ENCODE data around the gene SNRPD1.

DNA sequence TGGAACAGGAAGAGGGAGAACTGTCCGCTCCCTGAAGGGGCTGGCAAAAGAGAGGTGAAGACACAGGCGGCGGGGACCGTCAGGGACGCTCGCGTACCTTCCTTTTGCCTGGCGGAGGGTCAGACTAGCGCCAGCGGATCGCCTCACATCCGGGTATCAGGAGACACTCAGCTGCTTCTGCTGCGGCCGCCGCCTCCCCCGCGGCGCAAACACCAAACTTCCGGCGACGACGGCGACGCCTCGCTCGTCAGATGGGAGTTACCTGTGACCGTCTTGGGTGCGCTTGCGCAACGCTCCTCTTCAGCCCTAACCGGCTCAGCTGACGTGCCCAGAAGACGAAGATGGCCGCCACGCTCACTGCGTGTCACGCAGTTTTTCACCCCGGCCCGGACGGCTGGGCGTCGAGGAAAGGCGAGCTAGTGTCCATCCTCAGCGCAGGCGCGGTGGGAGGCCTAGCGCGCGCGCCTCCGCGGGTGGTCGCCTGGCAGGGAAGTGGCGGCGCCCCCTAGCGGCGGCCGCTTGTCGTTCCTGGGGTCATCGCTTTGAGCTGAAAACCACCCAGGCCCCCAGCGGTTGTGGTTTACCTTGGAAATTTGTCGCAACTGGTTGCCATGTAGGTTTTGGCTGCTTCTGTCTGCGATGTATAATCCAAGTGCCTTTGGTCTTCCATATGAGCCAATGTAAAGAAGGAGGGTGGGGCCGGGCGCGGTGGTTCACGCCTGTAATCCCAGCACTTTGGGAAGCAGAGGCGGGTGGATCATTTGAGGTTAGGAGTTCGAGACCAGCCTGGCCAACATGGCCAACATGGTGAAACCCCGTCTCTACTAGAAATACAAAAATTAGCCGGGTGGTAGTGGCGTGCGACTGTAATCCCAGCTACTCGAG lies 11.3 kb upstream of the SNRPD1 start, which contains the start of gene ESCO1:
- TF ChIP-seq, protein P1, sequence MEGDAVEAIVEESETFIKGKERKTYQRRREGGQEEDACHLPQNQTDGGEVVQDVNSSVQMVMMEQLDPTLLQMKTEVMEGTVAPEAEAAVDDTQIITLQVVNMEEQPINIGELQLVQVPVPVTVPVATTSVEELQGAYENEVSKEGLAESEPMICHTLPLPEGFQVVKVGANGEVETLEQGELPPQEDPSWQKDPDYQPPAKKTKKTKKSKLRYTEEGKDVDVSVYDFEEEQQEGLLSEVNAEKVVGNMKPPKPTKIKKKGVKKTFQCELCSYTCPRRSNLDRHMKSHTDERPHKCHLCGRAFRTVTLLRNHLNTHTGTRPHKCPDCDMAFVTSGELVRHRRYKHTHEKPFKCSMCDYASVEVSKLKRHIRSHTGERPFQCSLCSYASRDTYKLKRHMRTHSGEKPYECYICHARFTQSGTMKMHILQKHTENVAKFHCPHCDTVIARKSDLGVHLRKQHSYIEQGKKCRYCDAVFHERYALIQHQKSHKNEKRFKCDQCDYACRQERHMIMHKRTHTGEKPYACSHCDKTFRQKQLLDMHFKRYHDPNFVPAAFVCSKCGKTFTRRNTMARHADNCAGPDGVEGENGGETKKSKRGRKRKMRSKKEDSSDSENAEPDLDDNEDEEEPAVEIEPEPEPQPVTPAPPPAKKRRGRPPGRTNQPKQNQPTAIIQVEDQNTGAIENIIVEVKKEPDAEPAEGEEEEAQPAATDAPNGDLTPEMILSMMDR (conservative IDR thresholded peaks at IDR 0.05; ENCODE audit: low read depth in 2 of 2): peak; percentile 75 to 83
- TF ChIP-seq CREB1 (CRISPR knock-in tag; IDR thresholded peaks at IDR 0.05; ENCODE audit: low read depth) (no peak; the same call in 1 of the 2 replicates), POLR2AphosphoS5 (IDR thresholded peaks at IDR 0.05; ENCODE audit: low read depth) (peak; percentile 79), EZH2 (IDR thresholded peaks at IDR 0.05; ENCODE audit: low read depth, unreplicated experiment) (no peak), EZH2phosphoT487 (IDR thresholded peaks at IDR 0.05; ENCODE audit: unreplicated experiment) (no peak), JUNB (IDR thresholded peaks at IDR 0.05; ENCODE audit: unreplicated experiment) (no peak), ZNF331 (CRISPR knock-in tag; IDR thresholded peaks at IDR 0.05; ENCODE audit: low read depth) (0 out of 2 replicates have a peak, but pooled peaks have one; percentile 18), ZNF114 (CRISPR knock-in tag; IDR thresholded peaks at IDR 0.05) (no peak), STAT1 (IDR thresholded peaks at IDR 0.05; ENCODE audit: unreplicated experiment) (no peak)
- TF ChIP-seq, protein P2, sequence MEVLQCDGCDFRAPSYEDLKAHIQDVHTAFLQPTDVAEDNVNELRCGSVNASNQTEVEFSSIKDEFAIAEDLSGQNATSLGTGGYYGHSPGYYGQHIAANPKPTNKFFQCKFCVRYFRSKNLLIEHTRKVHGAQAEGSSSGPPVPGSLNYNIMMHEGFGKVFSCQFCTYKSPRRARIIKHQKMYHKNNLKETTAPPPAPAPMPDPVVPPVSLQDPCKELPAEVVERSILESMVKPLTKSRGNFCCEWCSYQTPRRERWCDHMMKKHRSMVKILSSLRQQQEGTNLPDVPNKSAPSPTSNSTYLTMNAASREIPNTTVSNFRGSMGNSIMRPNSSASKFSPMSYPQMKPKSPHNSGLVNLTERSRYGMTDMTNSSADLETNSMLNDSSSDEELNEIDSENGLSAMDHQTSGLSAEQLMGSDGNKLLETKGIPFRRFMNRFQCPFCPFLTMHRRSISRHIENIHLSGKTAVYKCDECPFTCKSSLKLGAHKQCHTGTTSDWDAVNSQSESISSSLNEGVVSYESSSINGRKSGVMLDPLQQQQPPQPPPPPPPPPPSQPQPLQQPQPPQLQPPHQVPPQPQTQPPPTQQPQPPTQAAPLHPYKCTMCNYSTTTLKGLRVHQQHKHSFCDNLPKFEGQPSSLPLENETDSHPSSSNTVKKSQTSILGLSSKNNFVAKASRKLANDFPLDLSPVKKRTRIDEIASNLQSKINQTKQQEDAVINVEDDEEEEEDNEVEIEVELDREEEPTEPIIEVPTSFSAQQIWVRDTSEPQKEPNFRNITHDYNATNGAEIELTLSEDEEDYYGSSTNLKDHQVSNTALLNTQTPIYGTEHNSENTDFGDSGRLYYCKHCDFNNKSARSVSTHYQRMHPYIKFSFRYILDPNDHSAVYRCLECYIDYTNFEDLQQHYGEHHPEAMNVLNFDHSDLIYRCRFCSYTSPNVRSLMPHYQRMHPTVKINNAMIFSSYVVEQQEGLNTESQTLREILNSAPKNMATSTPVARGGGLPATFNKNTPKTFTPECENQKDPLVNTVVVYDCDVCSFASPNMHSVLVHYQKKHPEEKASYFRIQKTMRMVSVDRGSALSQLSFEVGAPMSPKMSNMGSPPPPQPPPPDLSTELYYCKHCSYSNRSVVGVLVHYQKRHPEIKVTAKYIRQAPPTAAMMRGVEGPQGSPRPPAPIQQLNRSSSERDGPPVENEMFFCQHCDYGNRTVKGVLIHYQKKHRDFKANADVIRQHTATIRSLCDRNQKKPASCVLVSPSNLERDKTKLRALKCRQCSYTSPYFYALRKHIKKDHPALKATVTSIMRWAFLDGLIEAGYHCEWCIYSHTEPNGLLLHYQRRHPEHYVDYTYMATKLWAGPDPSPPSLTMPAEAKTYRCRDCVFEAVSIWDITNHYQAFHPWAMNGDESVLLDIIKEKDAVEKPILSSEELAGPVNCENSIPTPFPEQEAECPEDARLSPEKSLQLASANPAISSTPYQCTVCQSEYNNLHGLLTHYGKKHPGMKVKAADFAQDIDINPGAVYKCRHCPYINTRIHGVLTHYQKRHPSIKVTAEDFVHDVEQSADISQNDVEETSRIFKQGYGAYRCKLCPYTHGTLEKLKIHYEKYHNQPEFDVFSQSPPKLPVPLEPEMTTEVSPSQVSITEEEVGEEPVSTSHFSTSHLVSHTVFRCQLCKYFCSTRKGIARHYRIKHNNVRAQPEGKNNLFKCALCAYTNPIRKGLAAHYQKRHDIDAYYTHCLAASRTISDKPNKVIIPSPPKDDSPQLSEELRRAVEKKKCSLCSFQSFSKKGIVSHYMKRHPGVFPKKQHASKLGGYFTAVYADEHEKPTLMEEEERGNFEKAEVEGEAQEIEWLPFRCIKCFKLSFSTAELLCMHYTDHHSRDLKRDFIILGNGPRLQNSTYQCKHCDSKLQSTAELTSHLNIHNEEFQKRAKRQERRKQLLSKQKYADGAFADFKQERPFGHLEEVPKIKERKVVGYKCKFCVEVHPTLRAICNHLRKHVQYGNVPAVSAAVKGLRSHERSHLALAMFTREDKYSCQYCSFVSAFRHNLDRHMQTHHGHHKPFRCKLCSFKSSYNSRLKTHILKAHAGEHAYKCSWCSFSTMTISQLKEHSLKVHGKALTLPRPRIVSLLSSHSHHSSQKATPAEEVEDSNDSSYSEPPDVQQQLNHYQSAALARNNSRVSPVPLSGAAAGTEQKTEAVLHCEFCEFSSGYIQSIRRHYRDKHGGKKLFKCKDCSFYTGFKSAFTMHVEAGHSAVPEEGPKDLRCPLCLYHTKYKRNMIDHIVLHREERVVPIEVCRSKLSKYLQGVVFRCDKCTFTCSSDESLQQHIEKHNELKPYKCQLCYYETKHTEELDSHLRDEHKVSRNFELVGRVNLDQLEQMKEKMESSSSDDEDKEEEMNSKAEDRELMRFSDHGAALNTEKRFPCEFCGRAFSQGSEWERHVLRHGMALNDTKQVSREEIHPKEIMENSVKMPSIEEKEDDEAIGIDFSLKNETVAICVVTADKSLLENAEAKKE (CRISPR knock-in tag; IDR thresholded peaks at IDR 0.05): no peak
- TF ChIP-seq, protein P3, sequence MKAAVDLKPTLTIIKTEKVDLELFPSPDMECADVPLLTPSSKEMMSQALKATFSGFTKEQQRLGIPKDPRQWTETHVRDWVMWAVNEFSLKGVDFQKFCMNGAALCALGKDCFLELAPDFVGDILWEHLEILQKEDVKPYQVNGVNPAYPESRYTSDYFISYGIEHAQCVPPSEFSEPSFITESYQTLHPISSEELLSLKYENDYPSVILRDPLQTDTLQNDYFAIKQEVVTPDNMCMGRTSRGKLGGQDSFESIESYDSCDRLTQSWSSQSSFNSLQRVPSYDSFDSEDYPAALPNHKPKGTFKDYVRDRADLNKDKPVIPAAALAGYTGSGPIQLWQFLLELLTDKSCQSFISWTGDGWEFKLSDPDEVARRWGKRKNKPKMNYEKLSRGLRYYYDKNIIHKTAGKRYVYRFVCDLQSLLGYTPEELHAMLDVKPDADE (IDR thresholded peaks at IDR 0.05): peak; percentile 43; the same call in 1 of the 2 replicates
- TF ChIP-seq, protein P4, sequence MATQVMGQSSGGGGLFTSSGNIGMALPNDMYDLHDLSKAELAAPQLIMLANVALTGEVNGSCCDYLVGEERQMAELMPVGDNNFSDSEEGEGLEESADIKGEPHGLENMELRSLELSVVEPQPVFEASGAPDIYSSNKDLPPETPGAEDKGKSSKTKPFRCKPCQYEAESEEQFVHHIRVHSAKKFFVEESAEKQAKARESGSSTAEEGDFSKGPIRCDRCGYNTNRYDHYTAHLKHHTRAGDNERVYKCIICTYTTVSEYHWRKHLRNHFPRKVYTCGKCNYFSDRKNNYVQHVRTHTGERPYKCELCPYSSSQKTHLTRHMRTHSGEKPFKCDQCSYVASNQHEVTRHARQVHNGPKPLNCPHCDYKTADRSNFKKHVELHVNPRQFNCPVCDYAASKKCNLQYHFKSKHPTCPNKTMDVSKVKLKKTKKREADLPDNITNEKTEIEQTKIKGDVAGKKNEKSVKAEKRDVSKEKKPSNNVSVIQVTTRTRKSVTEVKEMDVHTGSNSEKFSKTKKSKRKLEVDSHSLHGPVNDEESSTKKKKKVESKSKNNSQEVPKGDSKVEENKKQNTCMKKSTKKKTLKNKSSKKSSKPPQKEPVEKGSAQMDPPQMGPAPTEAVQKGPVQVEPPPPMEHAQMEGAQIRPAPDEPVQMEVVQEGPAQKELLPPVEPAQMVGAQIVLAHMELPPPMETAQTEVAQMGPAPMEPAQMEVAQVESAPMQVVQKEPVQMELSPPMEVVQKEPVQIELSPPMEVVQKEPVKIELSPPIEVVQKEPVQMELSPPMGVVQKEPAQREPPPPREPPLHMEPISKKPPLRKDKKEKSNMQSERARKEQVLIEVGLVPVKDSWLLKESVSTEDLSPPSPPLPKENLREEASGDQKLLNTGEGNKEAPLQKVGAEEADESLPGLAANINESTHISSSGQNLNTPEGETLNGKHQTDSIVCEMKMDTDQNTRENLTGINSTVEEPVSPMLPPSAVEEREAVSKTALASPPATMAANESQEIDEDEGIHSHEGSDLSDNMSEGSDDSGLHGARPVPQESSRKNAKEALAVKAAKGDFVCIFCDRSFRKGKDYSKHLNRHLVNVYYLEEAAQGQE (IDR thresholded peaks at IDR 0.05; ENCODE audit: unreplicated experiment): no peak

All from GM23338 (cell line).